Cardiac septum (tissue), 1 donor: ENCODE data around the gene PKN1. TPM values are rescaled to one million over a fixed set of nuclear protein-coding genes. Genes with fewer than 3 reads are reported as not detected.
"Not testable (repeated sequence)": the region's sequence is repeated elsewhere in the genome, so short reads cannot be mapped to it uniquely, and the experiment has no call there.

Experiments
- DNase-seq: peaks from one replicate; pipeline ENCODE4 v3.0.0-alpha.2; 2020; ENCODE audit warnings: low spot score
- intact Hi-C: fragments of 100-400 bp; cut with DNase I; formaldehyde crosslinking; loops from one replicate; pipeline ENCODE4 v1.14.0; 2022
- total RNA-seq: library from RNA; stranded (reverse); fragmentation: NEBNext Ultra II Directional; extraction: Animal tissue kit (Norgen Biotek cat#: 25700); gene quantifications from one replicate; pipeline ENCODE4 v1.2.1, GENCODE V29; 2021
- donor health status: DM: no; HTN: no; CAD: no.

The PKN1 gene
- total RNA-seq, 1 donor from 2014 or later, result 136 TPM

DNA sequence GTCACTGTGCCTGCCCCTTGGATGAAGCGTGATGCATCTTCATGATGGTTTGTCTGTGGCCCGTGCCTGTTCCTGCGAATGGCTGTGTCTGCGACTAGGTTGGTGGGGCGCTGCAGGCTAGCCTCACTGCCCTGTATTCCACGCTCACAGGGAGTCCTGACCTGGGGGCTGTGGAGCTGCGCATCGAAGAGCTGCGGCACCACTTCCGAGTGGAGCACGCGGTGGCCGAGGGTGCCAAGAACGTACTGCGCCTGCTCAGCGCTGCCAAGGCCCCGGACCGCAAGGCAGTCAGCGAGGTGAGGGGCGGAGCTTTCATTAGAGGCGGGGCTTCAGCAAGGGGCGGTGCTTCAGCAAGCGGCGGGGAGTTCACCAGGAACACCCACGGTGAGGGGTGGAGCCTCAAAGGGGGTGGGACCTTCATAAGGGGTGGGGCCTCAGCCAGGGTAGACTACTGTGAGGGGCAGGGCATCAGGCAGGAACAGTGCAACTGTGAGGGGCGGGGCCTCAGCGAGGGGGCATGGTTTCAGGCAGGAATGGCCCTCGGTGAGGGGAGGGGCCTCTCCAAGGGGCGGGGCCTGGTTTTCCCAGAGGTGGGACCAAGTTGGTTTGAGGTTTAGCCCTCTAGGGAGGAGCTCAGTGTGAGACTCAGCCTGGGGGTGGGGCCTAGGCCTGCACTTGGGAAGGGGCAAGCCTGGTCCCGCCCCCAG lies 17.2 kb downstream of the PKN1 start:
- intact Hi-C loops, result no loop called here
- DNase-seq, result no peak

DNA sequence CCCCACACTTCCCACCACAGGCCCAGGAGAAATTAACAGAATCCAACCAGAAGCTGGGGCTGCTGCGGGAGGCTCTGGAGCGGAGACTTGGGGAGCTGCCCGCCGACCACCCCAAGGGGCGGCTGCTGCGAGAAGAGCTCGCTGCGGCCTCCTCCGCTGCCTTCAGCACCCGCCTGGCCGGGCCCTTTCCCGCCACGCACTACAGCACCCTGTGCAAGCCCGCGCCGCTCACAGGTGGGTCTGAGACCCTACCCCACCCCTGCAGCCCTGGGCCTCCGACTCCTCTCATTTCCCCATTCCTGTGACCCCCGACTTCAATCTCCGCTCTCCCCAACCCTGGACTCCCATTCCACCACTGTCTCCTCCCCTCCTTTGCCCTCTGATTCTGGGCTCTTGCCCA lies 17.8 kb downstream of the PKN1 start:
- no peak for DNase-seq
- intact Hi-C loops, result no loop called here

DNA sequence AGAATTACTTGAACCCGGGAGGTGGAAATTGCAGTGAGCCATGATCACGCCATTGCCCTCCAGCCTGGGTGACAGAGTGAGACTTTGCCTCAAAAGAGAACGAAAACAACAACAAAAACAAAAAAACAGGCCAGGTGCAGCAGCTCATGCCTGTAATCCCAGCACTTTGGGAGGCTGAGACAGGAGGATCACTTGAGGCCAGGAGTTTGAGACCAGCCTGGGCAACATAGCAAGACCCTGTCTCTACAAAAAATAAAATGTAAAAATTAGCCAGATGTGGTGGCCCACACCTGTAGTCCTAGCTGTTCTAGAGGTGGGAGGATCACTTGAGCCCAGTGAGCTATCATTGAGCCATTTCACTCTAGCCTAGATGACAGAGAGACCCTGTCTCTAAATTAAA lies 19.2 kb downstream of the PKN1 start:
- DNase-seq, intact Hi-C loops: not testable (repeated sequence)

DNA sequence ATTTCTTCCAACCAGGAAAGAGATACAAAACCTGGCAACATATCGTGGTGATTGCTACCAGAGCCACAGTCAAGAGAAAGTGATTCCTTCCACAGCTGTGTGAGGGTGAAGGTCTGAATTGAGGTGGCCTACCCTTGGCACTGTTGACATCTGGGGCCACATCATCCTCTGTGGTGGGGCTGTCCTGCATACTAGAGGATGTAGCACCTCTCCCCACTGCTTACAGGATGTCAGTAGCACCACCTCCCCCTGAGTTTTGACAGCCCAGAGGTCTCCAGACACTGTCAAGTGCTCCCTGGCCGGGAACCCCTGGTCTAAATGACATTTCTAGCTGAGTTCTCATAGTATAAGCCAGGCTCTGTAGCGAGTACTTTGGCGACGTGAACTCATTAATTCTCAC lies 26.6 kb downstream of the PKN1 start:
- DNase-seq, result no peak
- intact Hi-C loops, result no loop called here

DNA sequence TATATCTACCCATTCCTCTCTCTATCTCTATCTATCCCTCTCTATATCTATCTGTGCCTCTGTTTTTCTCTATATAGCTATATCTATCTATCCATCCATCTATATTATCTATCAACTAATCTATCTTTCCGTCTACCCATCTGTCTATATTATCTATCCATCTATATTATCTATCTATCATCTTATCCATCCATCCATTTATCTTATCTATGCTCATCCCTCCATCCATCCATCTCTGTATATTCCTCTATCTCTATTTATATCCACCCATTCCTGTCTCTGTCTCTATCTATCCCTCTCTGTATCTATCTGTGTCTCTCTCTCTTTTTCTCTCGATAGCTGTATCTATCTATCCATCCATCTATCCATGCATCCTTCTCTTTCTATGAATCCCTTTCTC lies 27.8 kb downstream of the PKN1 start:
- no peak for DNase-seq
- intact Hi-C loops, result no loop called here

DNA sequence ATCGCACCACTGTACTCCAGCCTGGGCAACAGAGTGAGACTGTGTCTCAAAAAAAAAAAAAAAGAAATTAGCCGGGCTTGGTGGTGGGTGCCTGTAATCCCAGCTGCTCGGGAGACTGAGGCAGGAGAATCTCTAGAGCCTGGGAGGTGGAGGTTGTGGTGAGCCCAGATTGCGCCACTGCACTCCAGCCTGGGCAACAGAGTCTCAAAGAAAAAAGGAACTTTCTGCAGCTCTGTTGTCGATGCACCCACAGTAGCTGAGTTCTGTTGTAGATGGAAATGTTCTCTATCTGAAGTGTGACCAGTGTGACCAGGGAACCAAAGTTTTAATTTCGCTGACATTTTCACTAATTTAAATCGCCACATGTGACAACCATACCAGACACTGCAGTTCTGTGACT lies 29.3 kb downstream of the PKN1 start:
- intact Hi-C loops, result not testable (repeated sequence)

DNA sequence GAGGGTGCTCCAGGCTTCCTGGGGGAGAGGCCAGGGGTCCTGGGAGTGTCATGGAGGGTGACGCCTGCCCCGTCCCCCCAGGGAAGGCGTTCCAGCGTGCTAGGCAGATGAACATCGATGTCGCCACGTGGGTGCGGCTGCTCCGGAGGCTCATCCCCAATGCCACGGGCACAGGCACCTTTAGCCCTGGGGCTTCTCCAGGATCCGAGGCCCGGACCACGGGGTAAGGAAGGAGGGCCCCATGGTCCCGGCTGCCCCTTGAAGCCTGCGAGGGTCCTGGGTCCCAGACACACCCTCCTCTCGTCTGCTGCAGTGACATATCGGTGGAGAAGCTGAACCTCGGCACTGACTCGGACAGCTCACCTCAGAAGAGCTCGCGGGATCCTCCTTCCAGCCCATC lies 30.6 kb downstream of the PKN1 start:
- intact Hi-C loops, result no loop called here
- DNase-seq, result no peak

More for the DNA sequence above, 29.3 kb downstream of the PKN1 start:
- DNase-seq, result not testable (repeated sequence)

DNA sequence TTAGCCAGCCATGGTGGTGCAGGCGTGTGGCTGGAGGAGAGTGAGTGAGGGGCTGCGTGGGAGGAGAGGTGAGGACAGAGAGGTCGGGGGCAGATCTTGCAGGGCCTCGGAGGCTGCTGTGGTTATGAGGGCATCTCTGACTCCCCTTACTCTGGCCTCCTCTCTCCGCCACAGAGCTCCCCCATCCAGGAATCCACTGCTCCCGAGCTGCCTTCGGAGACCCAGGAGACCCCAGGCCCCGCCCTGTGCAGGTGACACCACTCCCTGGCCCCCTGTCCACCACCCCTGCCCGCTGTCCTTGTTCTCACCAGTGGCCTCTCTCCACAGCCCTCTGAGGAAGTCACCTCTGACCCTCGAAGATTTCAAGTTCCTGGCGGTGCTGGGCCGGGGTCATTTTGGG lies 34.3 kb downstream of the PKN1 start:
- intact Hi-C loops, result no loop called here
- DNase-seq, result no peak

DNA sequence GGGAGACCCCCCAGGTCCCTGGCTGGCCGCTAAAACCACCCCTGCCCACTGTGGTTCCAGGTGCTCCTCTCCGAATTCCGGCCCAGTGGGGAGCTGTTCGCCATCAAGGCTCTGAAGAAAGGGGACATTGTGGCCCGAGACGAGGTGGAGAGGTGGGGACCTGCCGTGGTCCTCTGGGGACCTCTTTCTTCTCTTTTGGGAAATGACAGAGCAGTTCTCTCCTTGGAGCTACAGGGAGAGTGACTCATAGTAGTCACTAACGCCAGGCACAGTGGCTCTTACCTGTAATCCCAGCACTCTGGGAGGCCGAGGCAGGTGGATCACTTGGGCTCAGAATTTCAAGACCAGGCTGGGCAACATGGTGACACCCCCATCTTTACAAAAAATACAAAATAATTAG lies 34.7 kb downstream of the PKN1 start:
- intact Hi-C loops, result no loop called here
- DNase-seq, result no peak

DNA sequence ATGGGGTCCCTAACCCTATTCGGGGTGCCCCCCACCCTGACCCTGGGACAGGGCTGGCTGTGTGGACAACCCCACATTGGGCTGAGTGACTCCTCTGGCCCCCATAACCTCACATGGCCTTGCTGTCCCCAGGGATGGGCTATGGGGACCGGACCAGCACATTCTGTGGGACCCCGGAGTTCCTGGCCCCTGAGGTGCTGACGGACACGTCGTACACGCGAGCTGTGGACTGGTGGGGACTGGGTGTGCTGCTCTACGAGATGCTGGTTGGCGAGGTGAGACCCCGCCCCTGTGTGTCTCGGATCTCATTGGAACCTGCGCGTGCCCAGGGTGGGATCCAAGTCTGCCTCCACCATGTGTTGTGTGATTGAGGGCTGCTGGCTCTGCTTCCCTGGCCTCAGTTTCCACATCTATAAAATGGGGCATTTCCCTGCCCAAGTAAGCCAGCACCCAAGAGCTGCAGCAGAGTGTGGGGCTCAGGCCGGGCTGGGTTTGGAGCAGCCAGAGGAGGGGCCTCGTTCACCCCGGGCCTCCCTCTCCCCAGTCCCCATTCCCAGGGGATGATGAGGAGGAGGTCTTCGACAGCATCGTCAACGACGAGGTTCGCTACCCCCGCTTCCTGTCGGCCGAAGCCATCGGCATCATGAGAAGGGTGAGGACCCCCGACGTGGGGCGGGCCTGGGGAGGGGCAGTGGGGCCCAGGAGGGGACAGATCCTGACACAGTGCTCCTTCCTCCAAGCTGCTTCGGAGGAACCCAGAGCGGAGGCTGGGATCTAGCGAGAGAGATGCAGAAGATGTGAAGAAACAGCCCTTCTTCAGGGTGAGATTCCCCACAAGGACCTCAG lies 37.1 kb downstream of the PKN1 start:
- intact Hi-C loops, result loop anchor here (10.0 kb wide), 1 partner anchor 325 kb away; no protein-coding TSS in a partner anchor

DNA sequence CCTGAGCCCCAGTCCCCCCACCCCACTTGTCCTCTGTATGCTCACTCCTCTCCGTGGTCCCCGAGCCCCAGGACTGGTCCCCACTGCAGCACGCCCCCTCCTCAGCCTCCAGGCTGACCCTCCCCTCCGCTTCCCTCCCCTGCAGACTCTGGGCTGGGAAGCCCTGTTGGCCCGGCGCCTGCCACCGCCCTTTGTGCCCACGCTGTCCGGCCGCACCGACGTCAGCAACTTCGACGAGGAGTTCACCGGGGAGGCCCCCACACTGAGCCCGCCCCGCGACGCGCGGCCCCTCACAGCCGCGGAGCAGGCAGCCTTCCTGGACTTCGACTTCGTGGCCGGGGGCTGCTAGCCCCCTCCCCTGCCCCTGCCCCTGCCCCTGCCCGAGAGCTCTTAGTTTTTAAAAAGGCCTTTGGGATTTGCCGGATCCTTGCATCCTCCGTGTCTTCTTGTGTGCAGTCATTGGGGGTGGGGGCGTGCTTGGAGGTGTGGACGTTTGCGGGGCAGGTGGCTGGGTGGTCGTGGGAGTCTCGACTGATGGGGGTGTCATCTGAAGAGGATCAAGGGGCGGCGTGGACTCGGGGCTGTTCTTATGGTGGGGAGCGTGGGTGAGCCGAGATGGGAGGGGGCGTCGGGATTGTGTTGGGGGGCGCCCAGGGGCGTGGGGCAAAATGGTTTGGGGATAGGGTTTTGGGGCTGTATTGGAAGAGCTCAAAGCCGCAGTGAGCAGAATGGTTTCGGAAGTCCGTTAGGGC lies 38.5 kb downstream of the PKN1 start:
- DNase-seq, result no peak
- intact Hi-C loops, result loop anchor here (10.0 kb wide), 1 partner anchor 327 kb away; no protein-coding TSS in a partner anchor

More for the DNA sequence above, 37.1 kb downstream of the PKN1 start:
- no peak for DNase-seq

DNA sequence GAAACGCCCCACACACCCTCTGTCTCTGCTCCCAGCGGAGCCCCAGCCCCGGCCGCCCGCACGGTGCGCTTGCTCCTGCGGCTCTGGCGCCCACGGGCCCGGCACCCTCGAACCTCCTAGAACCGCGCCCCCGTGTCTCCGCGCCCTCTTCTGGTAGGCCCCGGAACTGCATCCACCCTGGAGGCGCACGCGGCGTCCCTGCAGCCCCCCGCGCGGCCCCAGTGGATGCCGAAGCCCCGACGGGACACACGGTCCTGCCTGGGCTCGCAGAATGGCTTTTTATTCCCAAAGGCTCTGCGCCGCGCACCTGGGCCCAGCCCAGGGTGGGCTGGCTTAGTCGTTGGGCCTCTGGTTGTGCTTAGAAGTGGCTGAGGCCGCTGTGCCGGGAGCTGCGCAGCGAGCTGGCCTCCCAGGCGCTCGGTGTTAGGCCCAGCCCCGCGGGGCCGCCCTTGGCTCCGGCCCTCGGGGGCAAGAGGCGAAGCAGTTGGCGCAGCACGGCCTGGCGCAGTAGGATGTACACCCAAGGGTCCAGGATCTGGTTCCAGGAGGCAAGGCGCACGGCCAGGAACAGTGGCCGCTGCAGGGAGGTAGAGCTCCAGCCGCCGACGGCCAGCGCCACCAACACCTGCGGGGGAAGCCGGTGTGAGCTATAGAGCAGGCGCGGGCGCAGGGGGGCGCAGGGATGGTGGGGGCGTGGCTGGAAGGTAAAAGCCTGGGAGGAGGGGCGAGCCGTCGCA lies 39.3 kb downstream of the PKN1 start:
- DNase-seq, result peak; percentile 88
- intact Hi-C loops, result loop anchor here (10.0 kb wide), 1 partner anchor 328 kb away; no protein-coding TSS in a partner anchor

DNA sequence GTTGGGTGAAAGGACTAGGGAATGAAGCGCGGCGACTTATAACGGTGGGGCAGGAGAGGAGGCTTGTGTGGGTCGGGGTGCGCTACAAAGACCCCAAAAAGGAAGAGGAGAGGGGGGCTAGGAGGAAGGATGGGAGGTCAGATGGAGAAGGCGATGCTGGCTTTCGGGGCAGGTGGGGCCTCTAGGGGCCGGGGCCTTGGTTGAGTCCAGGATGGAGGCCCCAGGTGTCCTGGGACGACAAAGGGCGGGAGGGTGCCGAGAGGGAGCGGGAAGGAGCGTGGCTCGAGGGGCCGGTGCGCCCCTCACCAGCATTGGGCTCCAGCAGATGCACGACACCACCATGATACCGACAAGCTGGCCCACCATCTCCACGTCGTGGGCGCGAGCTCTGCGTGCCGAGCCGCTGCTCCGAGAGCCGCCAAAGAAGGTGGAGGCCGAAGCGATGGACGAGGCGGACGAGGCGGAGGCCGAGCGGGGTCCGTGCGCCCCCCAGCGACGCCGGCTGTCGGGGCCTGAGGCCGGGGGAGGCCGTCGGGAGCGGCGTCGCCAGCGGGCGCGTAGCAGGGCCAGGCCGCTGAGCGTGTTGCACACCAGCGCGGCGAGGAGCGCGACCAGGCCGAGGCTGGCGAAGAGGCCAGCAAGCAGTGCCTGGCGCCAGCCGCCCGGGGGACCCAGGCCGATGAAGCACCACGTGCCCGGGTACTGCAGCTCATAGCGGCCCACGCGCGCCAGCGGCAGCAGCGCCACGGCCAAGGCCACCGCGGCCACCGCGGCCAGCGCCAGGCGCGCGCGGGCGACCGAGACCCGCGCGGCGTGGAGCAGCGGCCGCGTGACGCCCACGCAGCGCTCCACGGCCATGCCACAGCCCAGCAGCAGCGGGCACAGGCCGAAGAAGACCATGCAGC lies 40.2 kb downstream of the PKN1 start:
- DNase-seq, result no peak
- intact Hi-C loops, result loop anchor here (10.0 kb wide), 1 partner anchor 329 kb away; no protein-coding TSS in a partner anchor

DNA sequence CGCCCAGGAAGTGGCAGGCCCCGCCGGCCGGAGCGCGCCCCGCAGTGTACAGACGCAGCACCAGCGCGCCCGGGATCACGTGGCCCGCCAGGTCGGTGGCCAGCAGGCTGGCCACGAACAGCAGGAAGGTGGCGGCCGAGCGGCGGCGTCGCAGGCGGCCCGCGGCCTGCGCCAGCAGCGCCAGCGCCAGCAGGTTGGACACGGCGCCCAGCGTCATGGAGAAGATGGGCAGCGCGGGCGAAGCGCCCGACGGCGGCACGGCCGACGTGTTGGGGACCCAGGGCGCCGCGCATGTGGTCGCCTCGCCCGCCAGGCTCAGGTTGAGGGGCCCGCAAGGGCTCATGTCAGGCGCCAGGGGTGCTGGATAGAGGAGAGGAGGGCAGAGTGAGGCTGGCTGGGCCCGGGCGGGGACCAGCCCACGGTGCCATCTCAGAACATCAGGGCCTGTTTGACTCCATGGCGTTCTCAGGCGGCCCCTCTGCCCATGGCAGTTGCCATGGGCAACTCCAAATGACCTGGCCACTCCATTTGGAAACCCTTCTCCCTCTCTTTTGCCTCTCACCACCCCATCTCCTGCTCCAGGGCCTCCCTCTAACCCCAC lies 41.0 kb downstream of the PKN1 start:
- DNase-seq, result no peak
- intact Hi-C loops, result loop anchor here (10.0 kb wide), 1 partner anchor 329 kb away; no protein-coding TSS in a partner anchor

DNA sequence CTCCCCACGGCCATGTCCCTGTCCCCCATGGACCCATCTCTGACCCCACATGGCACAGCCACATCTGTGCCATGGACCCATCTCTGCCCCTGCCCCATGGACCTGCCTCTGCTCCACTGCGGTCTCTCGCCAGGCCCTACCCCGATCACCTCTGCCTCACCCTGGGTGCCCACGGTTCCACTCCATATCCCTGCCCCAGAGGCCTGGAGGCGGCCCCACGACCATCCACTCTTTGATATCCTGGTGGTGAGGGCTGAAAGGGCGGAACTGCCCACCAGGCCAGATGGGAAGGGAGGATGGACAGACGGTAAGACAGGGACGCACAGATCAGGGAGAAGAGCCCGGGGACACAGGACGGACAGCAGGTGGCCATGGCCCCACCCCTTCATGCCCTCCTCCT lies 41.7 kb downstream of the PKN1 start:
- intact Hi-C loops, result loop anchor here (10.0 kb wide), 1 partner anchor 330 kb away; no protein-coding TSS in a partner anchor
- DNase-seq, result no peak

DNA sequence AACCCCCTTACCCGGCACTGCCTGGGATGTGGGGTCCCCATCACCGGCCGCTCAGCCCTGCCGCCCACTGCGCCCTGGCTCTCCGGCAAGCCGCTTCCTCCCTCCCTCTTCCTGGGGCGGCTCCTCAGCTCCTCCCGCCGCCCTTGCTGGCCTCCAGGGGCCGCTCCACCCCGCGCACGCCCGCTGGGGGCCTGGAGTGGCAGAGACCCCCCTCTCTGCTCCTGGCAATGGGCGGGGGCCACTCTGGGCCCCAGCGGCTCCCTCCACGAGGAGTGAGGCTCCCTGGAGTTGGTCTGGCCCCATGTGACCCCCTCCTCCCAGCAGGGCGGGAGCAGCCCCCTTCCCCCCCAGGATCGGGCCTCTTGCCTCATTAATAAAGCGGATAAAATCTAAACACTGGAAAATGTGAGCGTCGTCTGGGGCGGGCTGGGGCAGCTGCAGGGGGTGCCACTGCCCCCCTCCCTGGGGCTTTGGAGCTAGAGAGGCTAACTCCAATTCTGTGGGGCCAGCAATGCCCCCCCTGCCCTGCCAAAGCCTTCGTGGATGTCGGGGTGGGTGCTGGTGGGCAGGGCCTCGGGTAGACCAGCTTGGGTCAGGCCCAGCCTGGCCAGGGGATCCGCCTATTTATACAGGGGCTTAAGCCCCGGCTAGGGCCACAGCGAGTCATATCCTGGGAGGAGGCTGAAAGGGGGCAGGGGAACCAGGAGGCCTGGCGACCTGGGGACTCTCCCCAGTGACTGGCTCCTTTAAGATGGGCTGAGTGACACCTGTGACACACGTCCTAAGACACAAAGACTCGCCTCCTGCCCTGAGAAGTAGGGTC lies 42.4 kb downstream of the PKN1 start, which contains the start of gene PTGER1:
Gene PTGER1, minus strand, starts transcription at position 104 of the 823 bp plus-strand sequence. CDS start 1,034 bp downstream, outside the sequence.
- intact Hi-C loops, result loop anchor here (10.0 kb wide), 1 partner anchor 331 kb away; no protein-coding TSS in a partner anchor
- no peak for DNase-seq

DNA sequence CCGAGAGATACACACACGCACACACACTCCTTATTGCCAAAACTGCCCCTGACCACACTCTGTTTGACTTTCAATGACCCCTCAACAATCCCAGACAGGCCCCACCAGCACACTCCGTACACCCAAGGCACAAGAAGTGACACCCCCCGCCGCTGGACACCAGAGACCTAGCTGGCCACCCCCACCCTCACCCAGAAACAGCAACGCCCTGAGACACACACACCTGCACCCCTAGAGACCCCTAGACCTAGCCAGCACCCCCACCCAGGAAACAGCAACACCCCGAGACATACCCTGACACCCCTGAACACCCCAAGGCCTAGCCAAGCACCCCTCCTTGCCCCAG lies 43.2 kb downstream of the PKN1 start:
- intact Hi-C loops, result loop anchor here (10.0 kb wide), 1 partner anchor 331 kb away; no protein-coding TSS in a partner anchor
- no peak for DNase-seq
